HG03045 (cell line): Measurements from ENCODE around the gene CLDN6.
"Not testable (repeated sequence)": the region's sequence is repeated elsewhere in the genome, so short reads cannot be mapped to it uniquely, and the experiment has no call there.

Experiments used
- ATAC-seq: cut with Tn5 transposase; IDR thresholded peaks from one replicate; pipeline ENCODE4 v1.9.1; 2021; ENCODE audit warnings: mild to moderate bottlenecking, moderate library complexity; ENCODE audit not compliant: unreplicated experiment

CLDN6 gene

DNA sequence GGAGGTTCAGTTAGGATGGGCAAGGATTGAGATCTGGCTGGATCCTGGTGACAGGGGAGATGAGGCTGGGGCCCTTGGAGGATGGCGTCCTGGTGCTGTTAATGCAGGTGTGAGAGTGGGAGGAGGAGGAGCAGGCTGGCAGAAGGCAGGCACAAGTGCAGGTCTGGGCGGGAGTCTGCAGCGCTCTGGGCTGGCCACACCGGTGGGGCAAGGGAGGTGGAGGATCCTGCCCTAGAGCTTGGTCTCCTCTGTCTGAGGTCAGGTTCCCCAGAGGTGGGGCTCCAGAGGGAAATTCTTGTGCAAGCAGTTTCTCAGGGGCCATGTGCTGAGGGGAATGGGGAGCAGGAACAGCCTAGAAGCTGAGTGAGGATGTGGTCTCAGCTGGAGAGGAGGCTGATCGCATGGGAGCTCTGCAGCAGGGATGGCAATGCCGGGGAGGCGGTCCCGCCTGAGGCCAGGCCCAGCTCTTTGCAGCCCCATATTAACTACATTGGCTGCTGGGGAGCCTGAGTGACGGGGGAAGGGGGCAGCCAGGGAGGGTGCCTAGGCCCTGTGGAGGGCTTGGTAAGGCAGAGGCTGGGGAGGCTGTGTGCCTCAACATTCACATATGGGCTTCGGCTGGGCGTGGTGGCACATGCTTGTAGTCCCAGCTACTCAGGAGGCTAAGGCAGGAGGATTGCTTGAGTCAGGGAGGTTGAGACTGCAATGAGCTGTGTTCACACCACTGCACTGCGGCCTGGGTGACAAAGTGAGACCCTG is 34.8 kb upstream of the CLDN6 start:
- not testable (repeated sequence) for ATAC-seq

DNA sequence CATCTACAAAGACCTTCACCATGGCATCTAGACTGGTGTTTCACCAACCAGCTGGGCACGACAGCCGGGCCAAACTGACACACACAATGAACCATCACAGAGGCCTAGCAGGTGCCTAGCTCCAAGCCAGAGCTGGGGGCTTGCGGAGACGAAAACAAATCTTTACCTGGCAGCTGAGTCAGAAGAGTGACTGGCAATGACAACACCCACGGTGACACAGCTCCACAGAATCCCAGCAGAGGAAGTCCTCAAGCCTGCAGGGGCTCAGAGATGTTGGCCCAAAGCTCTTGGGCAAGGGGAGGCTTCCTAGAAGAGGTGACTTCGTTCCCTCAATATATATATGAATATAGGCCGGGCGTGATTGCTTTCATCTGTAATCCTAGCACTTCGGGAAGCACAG is 33.5 kb upstream of the CLDN6 start:
- no peak for ATAC-seq

DNA sequence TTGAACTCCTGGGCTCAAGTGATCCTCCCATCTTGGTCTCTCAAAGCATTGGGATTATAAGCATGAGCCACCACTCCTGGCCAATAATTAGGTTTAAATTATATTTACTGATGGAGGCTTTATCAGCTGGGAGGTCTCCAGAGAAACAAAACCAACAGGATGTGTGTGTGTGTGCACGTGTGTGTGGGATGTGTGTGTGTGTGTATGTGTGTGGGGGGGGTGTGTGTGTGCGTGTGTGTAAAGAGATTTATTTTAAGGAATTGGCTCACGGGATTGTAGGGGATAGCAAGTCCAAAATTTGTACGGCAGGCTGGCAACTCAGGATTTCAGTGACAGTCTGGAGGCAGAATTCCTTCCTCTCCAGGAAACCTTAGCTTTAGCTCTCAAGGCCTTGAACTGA is 33.0 kb upstream of the CLDN6 start:
- ATAC-seq, result no peak

DNA sequence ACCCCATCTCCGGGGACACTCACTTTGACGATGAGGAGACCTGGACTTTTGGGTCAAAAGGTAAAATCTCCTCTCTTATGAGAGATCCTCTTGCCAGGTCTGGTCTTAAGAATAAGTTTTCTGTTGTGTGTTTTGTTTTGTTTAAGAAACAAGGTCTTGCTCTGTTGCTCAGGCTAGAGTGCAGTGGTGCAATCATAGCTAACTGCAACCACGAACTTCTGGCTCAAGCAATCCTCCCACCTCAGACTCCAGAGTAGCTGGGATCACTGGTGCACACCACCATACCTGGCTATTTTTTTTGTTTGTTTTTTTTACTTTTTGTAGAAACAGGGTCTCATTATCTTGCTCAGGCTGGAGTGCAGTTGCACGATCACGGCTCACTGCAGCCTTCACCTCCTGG is 32.5 kb upstream of the CLDN6 start:
- no peak for ATAC-seq

DNA sequence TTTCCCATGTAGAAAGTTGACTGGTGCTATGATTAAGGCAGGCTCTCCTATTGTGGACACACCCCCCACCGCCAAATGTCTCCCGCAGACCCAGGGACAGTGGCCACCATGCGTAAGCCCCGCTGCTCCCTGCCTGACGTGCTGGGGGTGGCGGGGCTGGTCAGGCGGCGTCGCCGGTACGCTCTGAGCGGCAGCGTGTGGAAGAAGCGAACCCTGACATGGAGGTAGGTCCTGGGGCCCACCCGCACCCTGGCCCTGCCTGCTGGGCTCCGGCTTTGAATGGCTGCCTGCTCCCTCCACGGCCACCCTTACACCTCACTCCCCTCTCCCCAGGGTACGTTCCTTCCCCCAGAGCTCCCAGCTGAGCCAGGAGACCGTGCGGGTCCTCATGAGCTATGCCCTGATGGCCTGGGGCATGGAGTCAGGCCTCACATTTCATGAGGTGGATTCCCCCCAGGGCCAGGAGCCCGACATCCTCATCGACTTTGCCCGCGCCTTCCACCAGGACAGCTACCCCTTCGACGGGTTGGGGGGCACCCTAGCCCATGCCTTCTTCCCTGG is 32.0 kb upstream of the CLDN6 start:
- ATAC-seq, result no peak

DNA sequence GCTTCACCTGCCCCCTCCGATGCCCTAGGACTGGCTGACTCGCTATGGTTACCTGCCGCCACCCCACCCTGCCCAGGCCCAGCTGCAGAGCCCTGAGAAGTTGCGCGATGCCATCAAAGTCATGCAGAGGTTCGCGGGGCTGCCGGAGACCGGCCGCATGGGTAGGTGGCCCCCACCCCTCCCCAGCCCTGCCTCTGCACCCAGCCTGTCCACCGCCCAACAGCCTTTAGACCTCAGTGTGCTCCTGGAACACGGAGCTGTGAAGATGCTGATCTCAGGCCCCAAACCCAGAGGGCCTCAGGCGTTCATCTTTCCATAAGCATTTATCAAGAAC is 29.4 kb upstream of the CLDN6 start:
- no peak for ATAC-seq

DNA sequence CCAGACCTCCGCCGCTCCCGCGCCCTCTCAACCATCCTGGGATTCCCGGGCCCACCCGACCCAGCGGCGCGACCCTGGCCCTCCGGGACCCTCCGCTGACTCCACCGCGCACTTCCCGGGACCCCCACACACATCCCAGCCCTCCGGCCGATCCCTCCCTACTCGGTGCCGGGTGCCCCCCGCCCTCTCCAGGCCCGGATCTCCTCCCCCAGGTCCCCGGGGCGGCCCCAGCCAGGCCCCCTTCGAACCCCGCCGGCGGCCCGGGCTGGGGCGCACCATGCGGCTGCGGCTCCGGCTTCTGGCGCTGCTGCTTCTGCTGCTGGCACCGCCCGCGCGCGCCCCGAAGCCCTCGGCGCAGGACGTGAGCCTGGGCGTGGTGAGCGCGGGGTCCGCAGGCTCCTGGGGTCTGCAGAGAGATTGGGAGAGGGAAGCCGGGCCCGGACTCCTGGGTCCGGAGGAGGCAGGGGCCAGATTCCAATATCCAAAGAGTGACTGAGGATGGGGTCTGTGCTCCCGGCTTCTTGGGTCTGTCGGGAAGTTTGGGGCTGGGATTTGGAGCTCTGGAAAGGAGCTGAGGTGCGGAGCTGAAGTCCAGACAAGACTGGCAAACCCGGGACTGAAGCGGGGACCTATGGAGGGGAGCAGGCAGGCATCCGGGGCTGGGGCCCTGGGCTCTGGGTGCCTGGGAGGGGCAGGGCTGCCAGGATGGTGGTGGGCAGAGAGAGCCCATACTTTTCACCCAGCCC is 28.8 kb upstream of the CLDN6 start:
- no peak for ATAC-seq

DNA sequence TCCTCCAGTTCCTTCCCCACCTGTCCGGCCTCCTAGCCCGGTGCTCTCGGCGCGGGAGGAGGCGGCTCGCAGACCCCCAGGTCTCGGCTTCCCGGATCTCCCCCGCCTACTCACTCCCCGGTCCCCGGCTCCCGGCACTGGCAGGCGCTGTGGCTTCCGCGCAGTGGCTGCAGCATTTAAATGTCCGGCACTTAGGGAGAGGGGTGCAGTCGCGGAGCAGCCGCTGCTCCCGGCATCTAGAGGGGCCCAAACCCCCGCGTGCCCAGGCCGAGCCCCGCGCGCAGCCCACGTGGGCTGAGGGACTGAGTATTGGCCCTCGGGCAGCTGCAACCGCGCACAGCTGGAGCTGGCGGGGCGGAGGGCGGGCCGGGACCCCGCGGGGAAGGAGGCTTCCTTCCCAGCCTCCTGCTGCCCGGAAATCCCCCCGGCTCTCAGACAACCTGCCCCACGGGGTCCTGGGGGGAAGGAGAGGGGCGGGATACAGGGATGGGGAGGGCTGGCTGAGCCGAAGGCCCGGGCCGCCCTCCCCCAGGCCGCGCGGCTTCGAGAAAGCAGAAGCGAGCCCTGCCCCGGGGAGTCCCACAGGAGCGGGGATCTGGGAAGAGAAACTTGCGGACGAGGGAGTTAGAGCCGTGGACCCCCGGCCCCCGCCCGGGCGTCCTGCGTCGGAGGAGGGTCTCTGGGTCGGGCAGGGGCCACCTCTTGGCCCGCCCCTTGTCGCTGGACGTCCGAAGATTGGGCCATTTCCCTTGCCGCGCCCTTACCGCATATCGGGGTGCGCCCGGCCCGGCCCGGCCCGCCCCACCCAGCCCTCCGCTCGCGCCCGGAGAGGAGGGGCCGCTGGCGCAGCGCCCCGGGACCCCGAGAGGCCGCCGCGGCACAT is 28.0 kb upstream of the CLDN6 start, which contains the start of gene MMP25:
MMP25 (plus strand) TSS at position 804 of the 883 bp plus-strand sequence. CDS start 357 bp downstream, outside the sequence.
- ATAC-seq, result no peak

DNA sequence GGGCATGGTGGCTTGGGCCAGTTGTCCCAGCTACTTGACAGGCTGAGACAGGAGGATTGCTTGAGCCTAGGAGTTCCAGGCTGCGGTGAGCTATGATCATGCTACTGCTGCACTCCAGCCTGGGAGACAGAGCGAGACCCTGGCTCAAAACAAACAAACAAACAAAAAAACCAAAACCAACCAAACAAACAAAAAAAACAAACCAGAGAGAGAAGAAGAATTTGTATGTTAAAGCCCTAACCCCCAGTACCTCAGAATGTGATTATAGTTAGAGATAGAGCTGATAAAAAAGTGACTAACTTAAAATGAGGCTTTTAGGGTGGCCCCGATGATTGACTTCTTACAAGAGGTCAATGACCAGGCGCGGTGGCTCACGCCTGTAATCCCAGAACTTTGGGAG is 26.7 kb upstream of the CLDN6 start:
- no peak for ATAC-seq

DNA sequence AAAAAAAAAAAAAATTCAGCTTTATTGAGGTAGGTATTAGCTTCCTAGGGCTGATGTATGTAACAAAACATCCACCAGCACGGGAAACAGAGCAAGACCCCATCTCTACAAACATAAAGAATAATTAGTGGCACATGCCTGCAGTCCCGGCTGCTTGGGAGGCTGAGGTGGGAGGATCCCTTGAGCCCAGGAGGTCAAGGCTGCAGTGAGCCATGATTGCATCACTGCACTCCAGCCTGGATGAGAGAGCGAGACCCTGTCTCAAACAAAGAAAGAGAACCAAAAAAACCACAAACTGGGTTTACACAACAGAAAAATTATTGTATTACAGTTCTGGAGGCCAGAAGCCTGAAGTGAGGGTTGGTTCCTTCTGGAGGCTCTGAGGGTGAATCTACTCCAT is 24.4 kb upstream of the CLDN6 start:
- ATAC-seq, result no peak

DNA sequence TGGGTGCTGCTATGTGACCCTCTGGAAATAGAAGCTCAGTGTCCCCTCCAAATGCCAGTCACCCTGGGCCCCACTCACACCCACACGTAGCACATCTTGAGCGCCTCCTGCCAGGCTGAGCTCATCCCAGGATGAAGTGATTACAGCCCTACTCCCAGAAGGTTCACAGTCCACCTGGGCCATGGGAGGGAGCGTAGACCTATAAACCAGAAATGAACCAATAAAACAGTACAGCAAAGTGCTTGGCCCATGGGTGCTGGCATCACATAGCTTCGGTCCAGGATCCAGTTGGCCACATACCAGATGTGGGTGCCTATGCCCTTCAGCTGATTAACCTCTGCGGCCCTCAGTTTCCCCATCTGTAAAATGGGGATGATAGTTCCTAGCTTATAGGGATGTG is 20.9 kb upstream of the CLDN6 start:
- ATAC-seq, result no peak

DNA sequence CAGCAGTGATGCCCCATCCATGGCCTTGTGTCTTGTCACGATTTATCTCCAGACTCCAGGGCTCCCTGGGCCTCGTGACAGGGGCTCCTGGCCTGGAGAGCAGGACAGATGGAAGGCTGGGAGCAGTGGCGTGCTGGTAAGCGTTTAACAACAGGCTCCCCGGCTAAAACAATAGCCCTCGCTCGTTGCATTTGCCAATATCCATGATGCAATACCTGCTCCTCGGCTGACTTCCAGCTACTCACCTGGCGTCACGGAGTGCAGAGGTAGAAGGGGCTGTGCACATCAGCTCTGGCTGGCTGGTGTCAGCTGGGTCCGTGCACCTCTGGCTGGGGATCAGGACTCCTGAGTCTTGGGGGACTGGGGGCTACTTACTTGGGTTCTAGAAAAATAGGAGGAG is 20.3 kb upstream of the CLDN6 start:
- no peak for ATAC-seq

DNA sequence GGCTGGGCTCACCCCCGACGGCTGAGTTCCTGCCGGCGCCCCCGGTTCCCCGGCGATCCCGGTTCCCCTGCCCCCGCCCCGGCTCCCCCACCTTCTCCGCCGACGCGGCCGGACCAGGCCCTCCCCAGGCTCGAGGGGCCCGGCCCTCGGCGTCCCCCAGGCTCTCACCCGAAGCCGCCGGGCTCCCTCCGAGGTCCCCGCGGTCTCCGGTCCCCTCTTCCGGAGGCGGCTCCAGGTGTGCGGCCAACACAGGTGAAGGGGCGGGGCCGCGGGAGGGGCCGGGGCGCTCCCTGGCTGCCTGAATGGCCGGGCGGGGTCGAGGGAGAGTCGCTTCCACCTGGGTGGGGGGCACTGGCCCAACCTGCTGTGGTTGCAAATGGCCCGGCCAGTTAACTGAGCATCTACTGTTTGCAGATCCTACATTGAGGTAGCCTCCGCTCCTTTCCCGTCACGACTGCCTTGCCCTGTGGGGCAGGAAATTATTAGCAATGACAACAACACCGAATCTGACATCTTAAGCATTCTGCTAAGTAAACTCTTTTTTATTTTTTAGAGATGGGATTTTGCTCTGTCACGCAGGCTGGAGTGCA is 18.8 kb upstream of the CLDN6 start, which contains the start of gene BICDL2:
BICDL2 (minus strand) TSS at position 219 of the 590 bp plus-strand sequence. CDS start 1,448 bp downstream, outside the sequence.
- no peak for ATAC-seq

DNA sequence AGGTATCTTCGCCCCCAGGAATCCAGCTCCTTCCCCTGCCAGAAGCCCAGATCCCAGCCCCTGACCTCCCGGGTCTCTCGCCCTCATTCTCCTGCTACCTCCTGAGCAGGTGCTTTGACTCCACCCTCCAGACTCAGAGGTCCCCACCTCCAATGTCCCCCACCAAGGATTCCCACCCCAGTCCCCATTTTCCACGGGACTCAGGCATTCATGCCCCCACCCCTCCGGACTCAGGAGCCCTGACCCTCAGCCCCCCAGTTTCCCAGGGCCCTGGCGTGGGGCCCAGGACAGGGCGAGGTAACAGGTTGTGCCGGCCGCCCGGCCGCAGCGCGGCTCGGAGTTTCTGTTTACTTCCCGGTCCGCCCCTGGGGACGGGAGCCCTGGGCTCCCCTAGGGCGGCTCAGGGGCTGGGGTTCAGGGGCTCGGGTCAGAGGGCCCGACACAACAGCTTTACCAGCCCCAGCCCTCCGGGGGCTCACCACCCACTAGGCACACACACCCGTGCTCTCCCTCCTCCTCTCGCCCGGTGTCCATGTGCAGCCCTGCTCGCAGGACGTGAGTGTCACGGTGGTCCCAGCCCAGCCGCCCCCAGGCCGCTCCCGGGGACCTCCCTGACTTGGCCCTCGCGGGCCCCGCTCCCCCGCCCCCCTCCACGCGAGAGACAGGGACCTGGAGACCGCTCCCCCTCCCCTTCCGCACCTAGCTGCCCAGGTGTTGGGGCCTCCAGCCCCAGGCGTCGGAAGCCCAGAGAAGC is 18.2 kb upstream of the CLDN6 start:
- ATAC-seq, result no peak

DNA sequence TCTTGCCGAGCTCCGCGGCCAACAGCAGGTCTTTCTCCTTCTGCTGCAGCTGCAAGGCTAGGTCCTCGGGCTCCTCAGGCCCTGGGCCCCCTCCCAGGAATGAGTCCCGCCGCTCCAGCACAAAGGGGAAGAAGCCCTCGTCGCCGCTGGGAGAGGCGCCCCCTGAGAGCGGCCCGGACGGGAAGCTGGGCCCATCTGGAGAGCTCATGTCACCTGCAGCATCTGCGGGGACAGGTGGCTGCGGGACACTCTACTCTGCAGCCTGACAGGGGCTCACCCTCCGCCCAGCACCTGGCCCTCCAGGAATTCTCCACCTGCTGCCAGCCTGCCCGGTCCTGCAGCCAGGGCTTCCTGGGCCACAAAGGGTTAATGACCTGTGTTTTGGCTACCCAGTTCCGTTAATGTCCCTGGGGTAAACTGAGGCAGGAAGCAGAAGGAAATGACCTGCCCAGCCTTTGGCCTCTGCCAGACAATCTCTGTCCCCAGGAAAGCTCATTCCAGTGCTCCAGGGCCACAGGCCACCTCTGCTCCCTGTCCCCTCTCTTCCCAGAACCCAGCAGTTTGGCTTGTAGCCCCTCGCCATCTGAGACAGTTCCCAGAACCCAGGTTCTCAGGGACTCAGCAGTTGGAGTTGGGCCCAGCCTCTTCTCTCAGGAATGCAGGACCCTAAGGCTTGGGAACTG is 17.4 kb upstream of the CLDN6 start:
- no peak for ATAC-seq

DNA sequence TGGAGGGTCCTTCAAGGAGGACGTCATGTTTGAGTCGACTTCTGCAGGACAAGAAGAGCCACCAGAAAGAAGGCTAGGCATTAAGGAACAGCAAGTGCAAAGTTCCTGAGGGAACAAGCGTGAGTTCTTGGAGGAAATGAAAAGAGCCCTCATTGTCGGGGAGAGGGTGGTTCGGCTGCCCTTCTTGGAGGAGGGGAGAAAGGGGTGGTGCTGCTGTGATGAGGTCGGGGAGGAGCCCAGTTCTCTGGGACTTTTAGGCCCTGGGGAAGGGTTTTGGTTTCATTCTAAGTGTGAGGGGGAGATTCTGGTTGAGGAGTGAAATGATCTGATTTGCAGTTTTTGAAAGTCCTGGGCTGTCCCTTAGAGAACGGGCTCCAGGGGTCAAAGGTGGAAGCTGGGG is 14.6 kb upstream of the CLDN6 start:
- no peak for ATAC-seq

DNA sequence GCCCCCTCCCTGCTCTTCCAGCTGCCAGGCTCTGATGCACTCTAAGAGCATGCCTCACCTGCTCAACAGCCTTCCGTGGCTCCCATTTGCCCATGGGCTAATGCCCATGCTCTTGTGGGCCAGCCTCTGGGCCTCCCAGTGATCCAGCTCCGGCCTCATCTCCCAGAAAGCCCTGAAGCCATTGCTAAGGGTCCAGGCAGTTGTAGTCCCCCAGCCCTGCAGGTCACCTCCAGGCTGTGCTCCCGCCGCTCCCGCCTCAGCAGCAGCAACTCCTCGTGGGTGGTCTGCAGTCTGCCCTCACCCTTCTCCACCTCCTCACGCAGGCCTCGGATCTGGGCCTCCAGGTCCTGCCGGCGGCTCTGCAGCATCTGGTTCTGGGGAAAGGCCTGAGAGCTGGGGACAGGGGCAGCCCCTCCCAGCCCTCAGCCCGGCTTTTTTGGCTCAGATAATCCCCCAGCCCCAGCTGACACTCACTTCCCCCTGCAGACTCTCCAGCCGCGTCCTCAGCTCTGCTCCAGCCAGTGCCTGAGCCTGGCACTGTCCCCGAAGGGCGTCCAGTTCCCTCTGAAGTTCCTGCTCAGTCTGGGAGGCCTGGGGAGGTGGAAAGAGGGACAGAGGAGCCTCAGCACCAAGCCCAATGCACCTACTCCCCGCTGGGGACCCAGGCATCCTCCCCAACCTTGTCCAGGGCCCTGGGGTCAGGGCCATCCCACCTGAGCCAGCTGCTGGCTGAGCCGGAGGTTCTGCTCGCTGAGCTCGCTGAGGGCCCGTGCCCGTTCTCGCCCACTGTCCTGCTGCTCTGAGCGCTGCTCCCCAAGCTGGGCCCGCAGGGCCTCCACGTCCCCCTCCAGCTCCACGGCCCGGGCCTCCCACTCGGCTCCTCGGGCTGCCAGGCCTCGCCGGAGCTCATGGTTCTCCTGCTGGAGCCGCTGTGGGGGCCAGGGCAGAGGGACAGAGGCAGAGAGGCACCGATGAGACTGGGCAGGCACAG is 12.5 kb upstream of the CLDN6 start:
- no peak for ATAC-seq
